Measurements from ENCODE around the gene PANK4. TPM values are rescaled to one million over a fixed set of nuclear protein-coding genes. Genes with fewer than 3 reads are reported as not detected.

The PANK4 gene
- polyA plus RNA-seq, 1 donor (not counting 4 experiments of a cell fraction or from before 2014, with no cell fraction given), result 14.5 TPM

- no peak overlapping the region for H3K9ac ChIP-seq (ENCODE audit: control insufficient read depth, extremely low read depth, insufficient read depth, low read length)
- no peak overlapping the region for H2AFZ ChIP-seq (ENCODE audit: control insufficient read depth, low read length)
- no peaks in the 10 kb centered on the region for H3K9me3 ChIP-seq (ENCODE audit: control insufficient read depth, low read depth, low read length)
- peaks cover 5% of the 10 kb centered on the region for H3K9me1 ChIP-seq (ENCODE audit: control insufficient read depth, extremely low read depth, insufficient read depth, low read length)
- peaks cover 90% of the 10 kb centered on the region for H3K79me2 ChIP-seq (ENCODE audit: control insufficient read depth, insufficient read depth, low read length)
- no peak for FAIRE-seq
- no peak for TF ChIP-seq EZH2 (IDR thresholded peaks at IDR 0.05; ENCODE audit: low read length)
- no peak for TF ChIP-seq CTCF (optimal IDR thresholded peaks at IDR 0.05 in 1 of 3, IDR thresholded peaks at IDR 0.05 in 1 of 3, conservative IDR thresholded peaks at IDR 0.05 in 1 of 3; ENCODE audit: extremely low read depth in 1 of 3, insufficient read depth in 2 of 3, low read length in 3 of 3)
- no peak overlapping the region for H3K4me2 ChIP-seq (ENCODE audit: control insufficient read depth, extremely low read depth, insufficient read depth, low read depth, low read length)
- peaks cover 23% of the 10 kb centered on the region for H3K4me1 ChIP-seq (ENCODE audit: control insufficient read depth, extremely low read depth, insufficient read depth, low read length)
- no peaks in the 10 kb centered on the region for H3K27me3 ChIP-seq (ENCODE audit: control insufficient read depth, extremely low read depth, insufficient read depth, low read length)
- dilution Hi-C loops (cut with MboI; ENCODE audit: extremely low pct_ligation_motif_present, low sequenced_read_pairs), result no loop called here
- H3K4me3 ChIP-seq (ENCODE audit: control insufficient read depth in 2 of 3, extremely low read depth in 1 of 3, insufficient read depth in 2 of 3, low read depth in 1 of 3, low read length in 3 of 3), result no peak overlapping the region
- no peak overlapping the region for H3K27ac ChIP-seq (ENCODE audit: control insufficient read depth, insufficient read depth, low read length)
- peaks cover 4 to 8% of the 10 kb centered on the region in 2 experiments for H3K36me3 ChIP-seq (ENCODE audit: control insufficient read depth in 2 of 2, extremely low read depth in 1 of 2, insufficient read depth in 2 of 2, low read length in 2 of 2)
- DNase-seq (ENCODE audit: low read depth, low spot score), result no peak
- H4K20me1 ChIP-seq (ENCODE audit: control insufficient read depth, extremely low read depth, insufficient read depth, low read length), result peaks cover 42% of the 10 kb centered on the region
Observed at GRCh38 chr1:2469103-2469940, 57.1 kb downstream of the PANK4 start.

GRCh38 chr1:2468540-2468939 is 57.9 kb downstream of the PANK4 start:
- no peak for DNase-seq (ENCODE audit: low read depth, low spot score)
- H3K4me2 ChIP-seq (ENCODE audit: control insufficient read depth, extremely low read depth, insufficient read depth, low read depth, low read length), result no peak overlapping the region
- H3K79me2 ChIP-seq (ENCODE audit: control insufficient read depth, insufficient read depth, low read length), result peaks cover 91% of the 10 kb centered on the region
- no peaks in the 10 kb centered on the region for H3K9me3 ChIP-seq (ENCODE audit: control insufficient read depth, low read depth, low read length)
- H3K9ac ChIP-seq (ENCODE audit: control insufficient read depth, extremely low read depth, insufficient read depth, low read length), result no peak overlapping the region
- dilution Hi-C loops (cut with MboI; ENCODE audit: extremely low pct_ligation_motif_present, low sequenced_read_pairs), result no loop called here
- peaks cover 8 to 12% of the 10 kb centered on the region in 2 experiments for H3K36me3 ChIP-seq (ENCODE audit: control insufficient read depth in 2 of 2, extremely low read depth in 1 of 2, insufficient read depth in 2 of 2, low read length in 2 of 2)
- H2AFZ ChIP-seq (ENCODE audit: control insufficient read depth, low read length), result no peak overlapping the region
- H3K4me1 ChIP-seq (ENCODE audit: control insufficient read depth, extremely low read depth, insufficient read depth, low read length), result peaks cover 23% of the 10 kb centered on the region
- H3K9me1 ChIP-seq (ENCODE audit: control insufficient read depth, extremely low read depth, insufficient read depth, low read length), result peaks cover 5% of the 10 kb centered on the region
- peaks cover 47% of the 10 kb centered on the region for H4K20me1 ChIP-seq (ENCODE audit: control insufficient read depth, extremely low read depth, insufficient read depth, low read length)
- H3K4me3 ChIP-seq (ENCODE audit: control insufficient read depth in 2 of 3, extremely low read depth in 1 of 3, insufficient read depth in 2 of 3, low read depth in 1 of 3, low read length in 3 of 3), result no peak overlapping the region
- H3K27me3 ChIP-seq (ENCODE audit: control insufficient read depth, extremely low read depth, insufficient read depth, low read length), result no peaks in the 10 kb centered on the region
- TF ChIP-seq CTCF (optimal IDR thresholded peaks at IDR 0.05 in 1 of 3, IDR thresholded peaks at IDR 0.05 in 1 of 3, conservative IDR thresholded peaks at IDR 0.05 in 1 of 3; ENCODE audit: extremely low read depth in 1 of 3, insufficient read depth in 2 of 3, low read length in 3 of 3) (no peak), EZH2 (IDR thresholded peaks at IDR 0.05; ENCODE audit: low read length) (no peak)
- no peak for FAIRE-seq
- no peak overlapping the region for H3K27ac ChIP-seq (ENCODE audit: control insufficient read depth, insufficient read depth, low read length)

All from keratinocyte (primary cell).